CD4-positive, alpha-beta T cell treated with Interferon gamma for 1 hour (primary cell): Measurements from ENCODE around the gene FAM228B.
"Not testable (repeated sequence)": the region's sequence is repeated elsewhere in the genome, so short reads cannot be mapped to it uniquely, and the experiment has no call there.

Experiments used
- DNase-seq: peaks from one replicate; pipeline ENCODE4 v3.0.0-alpha.2; 2020

FAM228B gene

GRCh38 chr2:24123195-24123921, at the start of gene FAM228B, which contains the start of gene PFN4:
Gene FAM228B, plus strand, starts transcription at chr2:24123469. Its CDS starts 893 bp downstream, at chr2:24124362.
Gene PFN4, minus strand, starts transcription at chr2:24123334. Its CDS starts 799 bp downstream, at chr2:24122535.
- DNase-seq, result peak; percentile 70

- no peak for DNase-seq
These were observed 49.5 kb upstream of the FAM228B start for GRCh38 chr2:24073816-24074215.

- DNase-seq, result no peak
These were observed 48.0 kb upstream of the FAM228B start for GRCh38 chr2:24075259-24075658.

- DNase-seq, result peak; percentile 100
These were observed 47.1 kb upstream of the FAM228B start, which contains the start of gene SF3B6 for GRCh38 chr2:24075915-24076848. Gene SF3B6, minus strand, starts transcription at chr2:24076326. Its CDS starts 97 bp downstream, at chr2:24076229.

GRCh38 chr2:24076849-24077534, 46.3 kb upstream of the FAM228B start:
- no peak for DNase-seq

GRCh38 chr2:24077535-24077877, 45.8 kb upstream of the FAM228B start:
- no peak for DNase-seq

GRCh38 chr2:24077879-24078278, 45.4 kb upstream of the FAM228B start:
- DNase-seq, result no peak

GRCh38 chr2:24080701-24081100, 42.6 kb upstream of the FAM228B start:
- DNase-seq, result no peak

- DNase-seq, result no peak
These were observed 40.3 kb upstream of the FAM228B start for GRCh38 chr2:24082787-24083566.

GRCh38 chr2:24083567-24084385, 39.5 kb upstream of the FAM228B start:
- peak; percentile 64 for DNase-seq

GRCh38 chr2:24084386-24085199, 38.7 kb upstream of the FAM228B start, which contains the start of gene TP53I3:
Gene TP53I3, minus strand, starts transcription at chr2:24084834. Its CDS starts 508 bp downstream, at chr2:24084326.
- peak; percentile 76 for DNase-seq

GRCh38 chr2:24085200-24085489, 38.1 kb upstream of the FAM228B start:
- no peak for DNase-seq

GRCh38 chr2:24086241-24086640, 37.0 kb upstream of the FAM228B start:
- DNase-seq, result no peak

GRCh38 chr2:24087032-24087431, 36.2 kb upstream of the FAM228B start:
- no peak for DNase-seq

- no peak for DNase-seq
These were observed 34.4 kb upstream of the FAM228B start for GRCh38 chr2:24088821-24089359.

- not testable (repeated sequence) for DNase-seq
These were observed 30.0 kb upstream of the FAM228B start for GRCh38 chr2:24093270-24093669.

GRCh38 chr2:24095171-24095677, 28.0 kb upstream of the FAM228B start:
- DNase-seq, result not testable (repeated sequence)

GRCh38 chr2:24100732-24101131, 22.5 kb upstream of the FAM228B start:
- DNase-seq, result not testable (repeated sequence)

GRCh38 chr2:24101992-24102391, 21.3 kb upstream of the FAM228B start:
- no peak for DNase-seq

- DNase-seq, result no peak
These were observed 20.6 kb upstream of the FAM228B start for GRCh38 chr2:24102677-24103076.
